OCI-LY7 (cell line): ENCODE results near the gene ZBTB40. TPM values are rescaled to one million over a fixed set of nuclear protein-coding genes. Genes with fewer than 3 reads are reported as not detected.
A peak's percentile ranks its signal among the peaks of the same experiment; 100 is the strongest.

ENCODE experiments used
- BruUV-seq: library from RNA; stranded (reverse); fragments of 400-500 nt; replicated peaks from 2 replicates; lab custom pipeline; 2021; lab: Mats Ljungman, UMichigan
- CTCF ChIA-PET: fragments of 300-600 bp; sonication (Branson Sonifier 250); formaldehyde crosslinking; loops from one replicate; lab custom pipeline; 2022; ENCODE audit warnings: antibody characterized with exemption; ENCODE audit not compliant: unreplicated experiment; lab: Charles Lee
- POLR2A ChIA-PET: fragments of 300-600 bp; sonication (Branson Sonifier 250); formaldehyde crosslinking; loops from one replicate; lab custom pipeline; 2022; ENCODE audit warnings: antibody characterized with exemption; lab: Charles Lee
- DNase-seq: peaks from one replicate; pipeline ENCODE4 v3.0.0-alpha.2; 2015; ENCODE audit warnings: low spot score
- H2AFZ ChIP-seq: fragments of 200-600 bp; sonication (generic), shearing (Covaris generic); 2 replicates; pipeline ENCODE4 v1.6.1; 2014; ENCODE audit warnings: mild to moderate bottlenecking, antibody characterized with exemption, low read length, moderate library complexity
- H3K27ac ChIP-seq: fragments of 200-600 bp; sonication (generic); 2 replicates; pipeline ENCODE4 v1.5.1; 2014; ENCODE audit warnings: mixed run types, low read depth, mild to moderate bottlenecking, moderate library complexity, low read length, inconsistent platforms; ENCODE audit not compliant: poor library complexity, severe bottlenecking
- H3K36me3 ChIP-seq: fragments of 200-600 bp; sonication (generic); 2 replicates; pipeline ENCODE4 v1.6.1; 2014; ENCODE audit warnings: mild to moderate bottlenecking, antibody characterized with exemption, low read length, moderate library complexity, mixed read lengths; ENCODE audit not compliant: insufficient read depth
- H3K4me1 ChIP-seq: fragments of 200-600 bp; sonication (generic); 2 replicates; pipeline ENCODE4 v1.5.1; 2014; ENCODE audit warnings: mild to moderate bottlenecking, low read length; ENCODE audit not compliant: insufficient read depth, poor library complexity, severe bottlenecking
- H3K4me2 ChIP-seq: fragments of 200-600 bp; sonication (generic); 2 replicates; pipeline ENCODE4 v1.6.1; 2014; ENCODE audit warnings: mild to moderate bottlenecking, low read length
- H3K4me3 ChIP-seq: fragments of 200-600 bp; sonication (generic); 2 replicates; pipeline ENCODE4 v1.5.1; 2014; ENCODE audit warnings: mild to moderate bottlenecking, low read depth, low read length; ENCODE audit not compliant: poor library complexity, severe bottlenecking
- H3K79me2 ChIP-seq: fragments of 200-600 bp; sonication (generic); 2 replicates; pipeline ENCODE4 v1.6.1; 2016; ENCODE audit warnings: low read depth, mild to moderate bottlenecking, low read length, moderate library complexity, mixed read lengths; ENCODE audit not compliant: insufficient read depth
- H3K9me2 ChIP-seq: fragments of 200-600 bp; sonication (generic); 2 replicates; pipeline ENCODE4 v1.6.1; 2016; ENCODE audit warnings: mild to moderate bottlenecking, low read length, mixed read lengths; ENCODE audit not compliant: insufficient read depth
- H3K9me3 ChIP-seq: fragments of 200-600 bp; sonication (generic); 2 replicates; pipeline ENCODE4 v1.6.1; 2014; ENCODE audit warnings: mild to moderate bottlenecking, mixed run types, low read length, mixed read lengths
- H4K20me1 ChIP-seq: fragments of 200-600 bp; sonication (generic); 2 replicates; pipeline ENCODE4 v1.6.1; 2014; ENCODE audit warnings: mild to moderate bottlenecking, antibody characterized with exemption, low read length, moderate library complexity, mixed read lengths; ENCODE audit not compliant: insufficient read depth
- CTCF ChIP-seq: fragments of 200-600 bp; sonication (generic); conservative IDR thresholded peaks from 2 replicates; pipeline ENCODE4 v1.5.1; 2014; ENCODE audit warnings: mild to moderate bottlenecking, antibody characterized with exemption, low read length, moderate library complexity, mixed read lengths
- EZH2phosphoT487 ChIP-seq: fragments of 200-600 bp; sonication (generic); IDR thresholded peaks from 2 replicates; pipeline ENCODE4 v1.6.1; 2018; ENCODE audit warnings: low read depth, borderline replicate concordance, mild to moderate bottlenecking, mixed run types, antibody characterized with exemption, low read length, moderate library complexity, mixed read lengths
- intact Hi-C: fragments of 100-400 bp; cut with micrococcal nuclease; formaldehyde crosslinking; loops from one replicate; pipeline ENCODE4 v1.10.0; 2022; ENCODE audit not compliant: unreplicated experiment
- total RNA-seq, 2 experiments: library from RNA; depleted of rRNA in 1 of 2; stranded (reverse); fragments of >200 nt in 1 of 2; shearing (Covaris generic) in 1 of 2; gene quantifications; 2 replicates each; pipeline ENCODE4 v1.2.3, GENCODE V29; 2014 to 2022

ZBTB40 gene
- total RNA-seq, 2 experiments from 2014 or later, result 16.6 to 17.3 TPM

- peak overlapping the region; percentile 52 for H2AFZ ChIP-seq
- CTCF ChIA-PET, result no interaction called here
These were observed 19.7 kb upstream of the ZBTB40 start for GRCh38 chr1:22431965-22432364.

DNA sequence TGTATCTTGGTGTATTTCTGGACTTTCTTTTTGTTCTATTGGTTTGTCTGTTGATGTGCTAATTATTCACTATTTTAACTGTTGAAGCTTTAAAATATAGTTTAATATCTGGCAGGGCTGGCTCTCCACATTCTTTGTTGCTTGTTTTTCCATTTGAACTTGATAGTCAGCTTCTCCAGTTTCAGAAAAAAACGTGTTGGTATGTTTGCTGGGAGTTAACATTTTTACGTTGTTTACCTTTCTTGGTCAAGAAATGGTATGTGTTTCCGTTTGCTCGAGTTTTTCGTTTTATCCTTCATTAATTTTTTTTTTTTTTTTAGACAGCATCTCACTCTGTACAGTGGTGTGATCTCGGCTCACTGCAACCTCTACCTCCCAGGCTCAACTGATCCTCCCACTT, 16.9 kb upstream of the ZBTB40 start:
- DNase-seq, result no peak
- no peak for TF ChIP-seq CTCF
- TF ChIP-seq EZH2phosphoT487, result no peak
- Histone ChIP-seq H3K36me3 (no peaks in the 10 kb centered on the region), H3K79me2 (no peaks in the 10 kb centered on the region), H3K4me2 (no peak overlapping the region), H4K20me1 (no peaks in the 10 kb centered on the region), H3K4me1 (peaks cover 10% of the 10 kb centered on the region), H2AFZ (no peak overlapping the region), H3K27ac (no peak overlapping the region), H3K9me3 (peaks cover 7% of the 10 kb centered on the region), H3K9me2 (no peaks in the 10 kb centered on the region), H3K4me3 (no peak overlapping the region)
- ChIA-PET CTCF (no interaction called here), POLR2A (no interaction called here)
- BruUV-seq, result no TSS peak
- intact Hi-C loops, result no loop called here

More at GRCh38 chr1:22431965-22432364, 19.7 kb upstream of the ZBTB40 start:
- no TSS peak for BruUV-seq
- DNase-seq, result peak; percentile 11
- Histone ChIP-seq H3K4me3 (peak overlapping the region; percentile 20), H3K4me2 (peak overlapping the region; percentile 41), H3K9me2 (no peaks in the 10 kb centered on the region), H3K9me3 (0 out of 2 replicates have a peak, but pooled peaks cover 3% of the 10 kb centered on the region), H4K20me1 (no peaks in the 10 kb centered on the region), H3K27ac (no peak overlapping the region), H3K79me2 (no peaks in the 10 kb centered on the region), H3K4me1 (peaks cover 22% of the 10 kb centered on the region), H3K36me3 (no peaks in the 10 kb centered on the region)
- POLR2A ChIA-PET, result interaction anchor here (0.6 kb wide), 1 partner anchor 560 kb away, joined by 3 read pairs; no protein-coding TSS in a partner anchor
- TF ChIP-seq EZH2phosphoT487, result no peak
- TF ChIP-seq CTCF, result no peak
- intact Hi-C loops, result no loop called here

DNA sequence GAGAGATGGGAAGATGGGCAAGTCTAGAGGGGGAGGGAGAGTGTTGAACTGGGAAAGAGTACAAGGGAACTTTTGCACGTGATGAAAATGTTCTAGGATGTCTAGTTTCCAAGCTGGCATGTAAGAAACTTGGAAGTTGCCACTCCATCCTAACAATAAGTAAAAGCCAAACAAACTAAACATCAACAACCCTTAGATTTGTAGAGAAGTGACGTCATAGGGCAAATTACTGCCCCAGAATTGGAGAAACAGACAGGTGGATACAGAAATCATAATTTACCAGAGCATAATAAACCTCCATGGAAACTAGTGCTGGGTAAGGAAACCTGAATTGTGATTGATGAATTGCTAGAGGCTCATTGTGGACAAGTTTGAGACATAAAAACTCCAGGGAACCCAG, 14.7 kb upstream of the ZBTB40 start:
- H3K79me2 ChIP-seq, result no peaks in the 10 kb centered on the region
- peaks cover 4% of the 10 kb centered on the region for H3K4me1 ChIP-seq
- H3K4me2 ChIP-seq, result no peak overlapping the region
- no peak for TF ChIP-seq EZH2phosphoT487
- TF ChIP-seq CTCF, result no peak
- no peak overlapping the region for H3K27ac ChIP-seq
- ChIA-PET CTCF (no interaction called here), POLR2A (no interaction called here)
- no TSS peak for BruUV-seq
- H3K9me2 ChIP-seq, result no peaks in the 10 kb centered on the region
- H3K9me3 ChIP-seq, result peaks cover 21% of the 10 kb centered on the region
- H2AFZ ChIP-seq, result no peak overlapping the region
- no peak overlapping the region for H3K4me3 ChIP-seq
- DNase-seq, result no peak
- no peaks in the 10 kb centered on the region for H4K20me1 ChIP-seq
- no peaks in the 10 kb centered on the region for H3K36me3 ChIP-seq
- intact Hi-C loops, result no loop called here
